ENCODE results near the gene NAA25.

Gene NAA25

DNA sequence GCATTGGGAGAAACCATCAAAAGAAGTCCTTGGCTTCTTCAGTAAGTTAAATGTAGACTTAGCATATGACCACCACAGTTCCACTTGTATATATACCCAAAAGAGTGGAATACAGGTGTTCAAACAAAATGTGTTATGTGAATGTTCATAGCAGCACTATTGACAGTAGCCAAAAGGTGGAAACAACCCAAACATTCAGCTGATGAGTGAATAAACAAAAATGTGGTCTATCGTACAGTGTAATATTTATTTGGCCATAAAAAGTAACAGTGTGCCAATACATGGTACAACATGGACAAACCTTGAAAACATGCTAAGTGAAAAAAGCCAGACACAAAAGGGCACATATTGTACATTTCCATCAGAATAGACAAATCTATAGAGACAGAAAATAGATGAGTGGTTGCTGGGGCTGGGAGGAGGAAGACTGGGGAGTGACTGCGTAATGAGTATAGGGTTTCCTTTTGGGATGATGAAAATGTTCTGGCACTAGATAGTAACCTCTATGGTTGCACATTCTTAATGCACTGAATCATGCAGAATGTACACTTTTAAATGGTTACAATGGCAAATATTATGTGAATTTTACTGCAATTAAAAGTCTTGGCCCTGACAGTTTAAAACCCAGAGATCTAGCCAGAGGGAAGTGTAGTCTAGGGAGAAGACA lies 89.9 kb downstream of the NAA25 start:
- Histone ChIP-seq H3K4me3 (no peak overlapping the region), H3K4me2 (no peak overlapping the region), H3K9me3 (replicated peaks in 1 of 11) (peaks cover 0 to 8% (median 4%) of the 10 kb centered on the region in 11 experiments; a peak in 7 of 22 replicates), H3K27ac (0 out of 22 replicates have a peak overlapping the region, but pooled peaks of 1 of the 11 experiments have one; percentile 1), H3K36me3 (peaks cover 69 to 87% (median 82%) of the 10 kb centered on the region in 11 experiments), H3K4me1 (peaks cover 10 to 32% (median 20%) of the 10 kb centered on the region in 10 experiments), H4K20me1 (peaks cover 74 to 97% (median 89%) of the 10 kb centered on the region in 11 experiments; a peak in 21 of 22 replicates), H3K9ac (no peak overlapping the region), H3K27me3 (no peaks in the 10 kb centered on the region)
- TF ChIP-seq Cebpa-rat (IDR thresholded peaks at IDR 0.05): no peak

DNA sequence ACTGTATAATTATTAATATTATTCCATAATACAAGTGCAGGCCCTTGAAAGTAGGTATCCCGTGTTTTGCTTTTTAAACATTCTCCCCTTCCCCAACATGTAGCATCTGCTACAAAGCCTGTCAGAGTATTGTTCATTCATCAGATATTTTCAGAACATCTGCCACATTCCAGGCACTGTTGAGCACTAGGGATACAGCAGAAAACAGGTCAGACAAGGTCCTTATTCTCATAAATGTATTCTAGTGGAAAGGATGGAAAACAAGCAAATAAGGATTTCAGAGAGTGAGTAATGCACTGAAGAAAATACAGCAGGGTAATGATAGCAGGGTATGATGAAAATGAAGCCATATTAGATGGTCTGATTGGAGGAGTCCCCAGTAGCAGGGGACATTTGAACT lies 91.5 kb downstream of the NAA25 start:
- H3K9ac ChIP-seq: 0 out of 22 replicates have a peak overlapping the region, but pooled peaks of 1 of the 11 experiments have one; percentile 9
- no peak for TF ChIP-seq Cebpa-rat (IDR thresholded peaks at IDR 0.05)
- peaks cover 61 to 82% (median 74%) of the 10 kb centered on the region in 11 experiments; a peak in 21 of 22 replicates for H4K20me1 ChIP-seq
- H3K27me3 ChIP-seq: no peaks in the 10 kb centered on the region
- H3K9me3 ChIP-seq (replicated peaks in 1 of 11): peaks cover 0 to 8% (median 4%) of the 10 kb centered on the region in 11 experiments; a peak in 7 of 22 replicates
- H3K36me3 ChIP-seq: peaks cover 53 to 70% (median 66%) of the 10 kb centered on the region in 11 experiments
- no peak overlapping the region for H3K4me3 ChIP-seq
- peak overlapping the region in 1 of 11 experiments; percentile 35; a peak in 1 of 22 replicates for H3K27ac ChIP-seq
- no peak overlapping the region for H3K4me2 ChIP-seq
- H3K4me1 ChIP-seq: peaks cover 17 to 41% (median 28%) of the 10 kb centered on the region in 10 experiments

DNA sequence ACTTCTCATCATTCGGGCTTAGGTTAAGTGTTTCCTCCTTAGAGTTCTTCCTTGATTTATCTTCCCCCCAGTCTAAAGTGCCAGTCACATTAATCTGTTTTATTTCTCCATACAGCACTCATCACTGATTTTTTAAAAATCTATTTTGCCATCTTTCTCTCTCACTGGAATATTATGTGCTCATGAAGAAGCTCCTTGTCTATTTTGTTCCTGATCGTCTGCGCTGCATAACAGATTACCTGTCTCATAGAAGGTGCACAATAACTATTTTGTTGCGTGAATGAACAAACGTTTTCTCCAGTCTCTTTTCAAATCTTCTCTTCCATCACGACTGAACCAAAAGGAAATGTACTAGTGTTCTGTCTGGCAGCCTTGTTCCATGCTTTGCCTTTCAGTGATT lies 92.6 kb downstream of the NAA25 start:
- H3K9ac ChIP-seq: peak overlapping the region in 1 of 11 experiments; percentile 91; a peak in 1 of 22 replicates
- peaks cover 0 to 15% (median 4%) of the 10 kb centered on the region in 11 experiments; a peak in 13 of 22 replicates for H3K9me3 ChIP-seq (replicated peaks in 1 of 11)
- H3K4me1 ChIP-seq: peaks cover 23 to 50% (median 37%) of the 10 kb centered on the region in 10 experiments
- H3K27ac ChIP-seq: peak overlapping the region in 7 of 11 experiments; percentile 90 to 98 (median 97); a peak in 14 of 22 replicates
- 0 out of 22 replicates have a peak, but pooled peaks cover 0 to under 1% (median 0%) of the 10 kb centered on the region in 11 experiments for H3K27me3 ChIP-seq
- peak overlapping the region in 10 of 11 experiments; percentile 79 to 97 (median 89); a peak in 15 of 22 replicates for H3K4me2 ChIP-seq
- no peak for TF ChIP-seq Cebpa-rat (IDR thresholded peaks at IDR 0.05)
- H3K4me3 ChIP-seq: no peak overlapping the region
- H4K20me1 ChIP-seq: peaks cover 50 to 71% (median 63%) of the 10 kb centered on the region in 11 experiments; a peak in 21 of 22 replicates
- peaks cover 42 to 61% (median 56%) of the 10 kb centered on the region in 11 experiments for H3K36me3 ChIP-seq

DNA sequence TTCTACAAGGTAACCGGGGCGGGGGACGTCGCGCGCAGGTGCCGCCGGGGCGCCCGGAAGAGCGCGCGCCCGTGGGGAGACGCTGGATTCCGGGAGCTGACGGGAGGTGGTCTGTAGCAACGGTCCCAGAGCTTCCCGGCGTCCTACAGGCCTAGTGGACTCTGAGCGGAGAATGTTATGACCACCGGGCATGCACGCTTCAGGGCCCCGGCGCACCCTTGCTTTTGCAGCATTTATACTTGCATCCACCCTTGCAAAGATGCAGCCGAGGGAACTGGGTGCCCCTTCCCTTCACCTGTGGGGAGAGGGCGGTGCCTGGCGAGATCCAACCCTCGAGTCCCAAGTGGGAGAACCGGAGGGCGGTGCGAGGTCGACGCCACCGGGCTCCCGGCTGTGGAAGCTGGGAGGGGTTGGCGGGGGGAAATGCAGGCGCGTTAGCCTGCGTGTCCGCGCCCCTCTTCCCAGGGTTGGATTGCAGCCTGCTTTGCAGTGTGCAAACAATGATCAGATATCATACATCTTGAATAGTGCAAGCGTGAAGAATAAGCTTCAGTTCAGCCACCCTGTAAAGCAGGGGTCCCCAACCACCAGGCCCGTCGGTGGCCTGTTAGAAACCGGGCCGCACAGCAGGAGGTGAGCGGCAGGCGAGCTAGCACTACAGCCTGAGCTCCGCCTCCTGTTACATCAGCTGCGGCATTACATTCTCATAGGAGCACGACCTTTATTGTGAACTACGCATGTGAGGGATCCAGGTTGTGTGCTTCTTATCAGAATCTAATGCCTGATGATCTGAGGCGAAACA lies 94.8 kb downstream of the NAA25 start:
- peaks cover 23 to 55% (median 41%) of the 10 kb centered on the region in 10 experiments for H3K4me1 ChIP-seq
- H3K4me3 ChIP-seq: peak overlapping the region; percentile 73 to 100 (median 97)
- TF ChIP-seq Cebpa-rat (IDR thresholded peaks at IDR 0.05): no peak
- peak overlapping the region; percentile 66 to 98 (median 92) for H3K27ac ChIP-seq
- H4K20me1 ChIP-seq: peaks cover 29 to 49% (median 41%) of the 10 kb centered on the region in 11 experiments; a peak in 21 of 22 replicates
- peaks cover 0 to 19% (median 0%) of the 10 kb centered on the region in 11 experiments; a peak in 4 of 22 replicates for H3K27me3 ChIP-seq
- H3K36me3 ChIP-seq: peaks cover 22 to 49% (median 42%) of the 10 kb centered on the region in 11 experiments
- H3K4me2 ChIP-seq: peak overlapping the region; percentile 79 to 97 (median 89)
- H3K9me3 ChIP-seq (replicated peaks in 1 of 11): peaks cover 0 to 22% (median 11%) of the 10 kb centered on the region in 11 experiments; a peak in 15 of 22 replicates
- peak overlapping the region; percentile 82 to 99 (median 96) for H3K9ac ChIP-seq

DNA sequence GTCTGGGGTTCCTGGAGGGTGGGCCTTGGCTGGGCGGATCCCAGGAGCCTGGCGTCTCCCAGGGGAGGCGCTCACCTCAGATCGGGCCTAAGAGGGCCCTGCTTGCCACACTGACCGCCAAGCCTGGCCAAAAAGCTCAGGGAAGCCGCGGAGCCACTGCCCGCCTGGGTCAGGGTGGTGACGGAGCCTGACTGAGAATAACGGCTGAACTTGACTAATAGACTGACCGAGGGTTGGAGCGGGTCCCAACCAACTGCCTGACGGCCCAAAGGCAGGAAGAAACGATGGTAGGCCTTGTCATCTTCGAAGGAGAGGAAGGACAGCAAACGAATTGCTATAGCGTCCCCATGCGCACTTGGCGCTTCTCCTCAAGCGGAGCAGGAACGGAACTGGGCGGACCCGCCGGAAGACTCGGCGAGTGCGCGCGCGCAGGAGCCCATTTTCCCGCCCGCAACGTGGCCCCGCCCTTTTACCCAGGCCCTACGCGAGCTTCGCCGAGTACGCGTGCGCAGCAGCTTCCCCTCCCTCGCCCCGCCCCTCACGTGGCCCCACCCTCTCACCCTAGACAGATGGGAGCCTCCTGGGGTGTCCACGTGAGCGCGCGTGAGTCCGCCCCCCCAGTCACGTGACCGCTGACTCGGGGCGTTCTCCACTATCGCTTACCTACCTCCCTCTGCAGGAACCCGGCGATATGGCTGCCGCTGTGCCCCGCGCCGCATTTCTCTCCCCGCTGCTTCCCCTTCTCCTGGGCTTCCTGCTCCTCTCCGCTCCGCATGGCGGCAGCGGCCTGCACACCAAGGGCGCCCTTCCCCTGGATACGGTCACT lies 95.6 kb downstream of the NAA25 start, which contains the start of the genes ERP29 and TMEM116:
ERP29 (plus strand) TSS at position 652 of the 826 bp plus-strand sequence; CDS start at position 692, 40 bp downstream.
TMEM116 (minus strand) TSS at position 391 of the 826 bp plus-strand sequence. CDS start 7,895 bp downstream, outside the sequence.
- Histone ChIP-seq H3K9me3 (replicated peaks in 1 of 11) (peaks cover 0 to 22% (median 11%) of the 10 kb centered on the region in 11 experiments; a peak in 15 of 22 replicates), H3K4me2 (peak within 1 kb of the TSS; percentile 80 to 99 (median 96)), H3K9ac (peak within 1 kb of the TSS; percentile 84 to 99 (median 96)), H3K27ac (peak within 1 kb of the TSS; percentile 73 to 98 (median 97)), H3K4me3 (peak within 1 kb of the TSS; percentile 73 to 100 (median 97)), H4K20me1 (peaks cover 21 to 41% (median 33%) of the 10 kb centered on the region in 11 experiments; a peak in 18 of 22 replicates), H3K27me3 (peaks cover 0 to 27% (median 0%) of the 10 kb centered on the region in 11 experiments; a peak in 6 of 22 replicates), H3K36me3 (peaks cover 15 to 41% (median 34%) of the 10 kb centered on the region in 11 experiments), H3K4me1 (peaks cover 23 to 55% (median 45%) of the 10 kb centered on the region in 10 experiments)
- TF ChIP-seq Cebpa-rat (IDR thresholded peaks at IDR 0.05): no peak

DNA sequence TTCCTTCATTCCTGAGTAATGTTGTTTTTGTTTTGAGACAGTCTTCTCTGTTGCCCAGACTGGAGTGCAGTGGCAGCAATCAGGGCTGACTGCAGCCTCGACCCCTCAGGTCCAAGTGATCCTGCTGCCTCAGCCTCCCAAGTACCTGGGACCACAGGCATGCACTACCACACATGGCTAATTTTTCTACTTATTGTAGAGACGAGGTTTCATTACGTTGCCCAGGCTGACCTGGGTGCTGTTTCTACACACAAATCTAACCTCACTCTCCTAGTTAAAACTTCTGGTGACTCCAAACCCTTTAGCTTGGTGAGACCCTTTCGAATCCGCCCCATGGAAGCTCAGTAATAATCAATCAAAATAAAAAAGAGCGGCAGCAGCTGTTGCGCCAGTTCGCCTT lies 96.9 kb downstream of the NAA25 start:
- Histone ChIP-seq H3K4me2 (peak overlapping the region; percentile 78 to 99 (median 95)), H3K4me1 (peaks cover 23 to 64% (median 58%) of the 10 kb centered on the region in 10 experiments), H3K36me3 (peaks cover 10 to 28% (median 24%) of the 10 kb centered on the region in 11 experiments; a peak in 21 of 22 replicates), H3K9me3 (replicated peaks in 1 of 11) (peaks cover 0 to 22% (median 11%) of the 10 kb centered on the region in 11 experiments; a peak in 15 of 22 replicates), H3K4me3 (peak overlapping the region; percentile 59 to 100 (median 83); a peak in 18 of 20 replicates), H3K27me3 (peaks cover 0 to 40% (median 0%) of the 10 kb centered on the region in 11 experiments; a peak in 6 of 22 replicates), H3K27ac (peak overlapping the region in 9 of 11 experiments; percentile 89 to 98 (median 97); a peak in 18 of 22 replicates), H3K9ac (peak overlapping the region in 8 of 11 experiments; percentile 83 to 99 (median 92); a peak in 16 of 22 replicates), H4K20me1 (peaks cover 8 to 28% (median 20%) of the 10 kb centered on the region in 11 experiments; a peak in 16 of 22 replicates)
- no peak for TF ChIP-seq Cebpa-rat (IDR thresholded peaks at IDR 0.05)
